ENCODE results near the gene TM9SF3. TPM values are rescaled to one million over a fixed set of nuclear protein-coding genes. Genes with fewer than 3 reads are reported as not detected.
A peak's percentile ranks its signal among the peaks of the same experiment; 100 is the strongest.
"Not testable (repeated sequence)": the region's sequence is repeated elsewhere in the genome, so short reads cannot be mapped to it uniquely, and the experiment has no call there.

TM9SF3 gene
- total RNA-seq, 3 donors from 2014 or later, result 188 to 241 (median 212) TPM

DNA sequence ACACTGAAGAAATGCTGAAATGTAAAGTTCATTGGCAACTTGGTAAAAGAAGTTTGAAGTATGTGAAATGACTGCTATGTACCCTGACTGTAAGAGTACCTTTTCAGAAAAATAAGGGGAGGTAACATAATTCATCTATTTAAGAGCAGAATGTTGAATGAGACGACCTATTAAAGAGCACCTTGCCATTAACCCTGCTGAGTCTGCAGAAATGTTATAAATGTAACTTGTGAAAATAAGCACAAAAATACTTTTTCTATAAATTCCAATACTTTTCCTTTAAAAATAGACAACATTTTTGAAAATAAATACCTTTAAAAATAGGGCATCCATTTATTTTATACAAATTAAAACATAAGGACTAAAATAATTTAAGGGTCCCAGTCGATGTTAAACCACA lies 7.7 kb downstream of the TM9SF3 start:
- intact Hi-C loops (cut with DNase I, micrococcal nuclease), result no loop called here
- Histone ChIP-seq H3K9me3 (no peaks in the 10 kb centered on the region), H3K4me3 (no peak overlapping the region), H3K36me3 (ENCODE audit: low read depth) (no peaks in the 10 kb centered on the region), H3K4me1 (ENCODE audit: low read depth) (peaks cover 65% of the 10 kb centered on the region)
- ATAC-seq (no peak), DNase-seq (no peak)
- TF ChIP-seq, protein P1, sequence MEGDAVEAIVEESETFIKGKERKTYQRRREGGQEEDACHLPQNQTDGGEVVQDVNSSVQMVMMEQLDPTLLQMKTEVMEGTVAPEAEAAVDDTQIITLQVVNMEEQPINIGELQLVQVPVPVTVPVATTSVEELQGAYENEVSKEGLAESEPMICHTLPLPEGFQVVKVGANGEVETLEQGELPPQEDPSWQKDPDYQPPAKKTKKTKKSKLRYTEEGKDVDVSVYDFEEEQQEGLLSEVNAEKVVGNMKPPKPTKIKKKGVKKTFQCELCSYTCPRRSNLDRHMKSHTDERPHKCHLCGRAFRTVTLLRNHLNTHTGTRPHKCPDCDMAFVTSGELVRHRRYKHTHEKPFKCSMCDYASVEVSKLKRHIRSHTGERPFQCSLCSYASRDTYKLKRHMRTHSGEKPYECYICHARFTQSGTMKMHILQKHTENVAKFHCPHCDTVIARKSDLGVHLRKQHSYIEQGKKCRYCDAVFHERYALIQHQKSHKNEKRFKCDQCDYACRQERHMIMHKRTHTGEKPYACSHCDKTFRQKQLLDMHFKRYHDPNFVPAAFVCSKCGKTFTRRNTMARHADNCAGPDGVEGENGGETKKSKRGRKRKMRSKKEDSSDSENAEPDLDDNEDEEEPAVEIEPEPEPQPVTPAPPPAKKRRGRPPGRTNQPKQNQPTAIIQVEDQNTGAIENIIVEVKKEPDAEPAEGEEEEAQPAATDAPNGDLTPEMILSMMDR (IDR thresholded peaks at IDR 0.05), result no peak

DNA sequence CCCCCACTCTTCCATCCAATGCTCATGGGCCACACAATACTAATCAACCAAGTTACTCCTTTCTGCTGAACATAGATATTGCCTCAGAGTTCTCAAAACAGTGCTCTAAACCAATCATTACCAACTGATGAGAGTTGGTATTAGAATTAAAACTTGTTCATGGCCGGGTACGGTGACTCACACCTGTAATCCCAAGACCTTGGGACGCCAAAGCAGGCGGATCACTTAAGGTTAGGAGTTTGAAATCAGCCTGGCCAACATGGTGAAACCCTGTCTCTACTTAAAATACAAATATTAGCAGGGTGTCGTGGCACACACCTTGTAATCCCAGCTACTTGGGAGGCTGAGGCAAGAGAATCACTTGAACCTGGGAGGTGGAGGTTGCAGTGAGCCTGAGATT lies 8.2 kb downstream of the TM9SF3 start:
- no peaks in the 10 kb centered on the region for H3K9me3 ChIP-seq
- no peak for DNase-seq
- TF ChIP-seq, protein P1 (IDR thresholded peaks at IDR 0.05), result no peak
- no peak for ATAC-seq
- no peak overlapping the region for H3K4me3 ChIP-seq
- no peaks in the 10 kb centered on the region for H3K36me3 ChIP-seq (ENCODE audit: low read depth)
- H3K4me1 ChIP-seq (ENCODE audit: low read depth), result peaks cover 60% of the 10 kb centered on the region
- intact Hi-C loops (cut with DNase I, micrococcal nuclease), result no loop called here

DNA sequence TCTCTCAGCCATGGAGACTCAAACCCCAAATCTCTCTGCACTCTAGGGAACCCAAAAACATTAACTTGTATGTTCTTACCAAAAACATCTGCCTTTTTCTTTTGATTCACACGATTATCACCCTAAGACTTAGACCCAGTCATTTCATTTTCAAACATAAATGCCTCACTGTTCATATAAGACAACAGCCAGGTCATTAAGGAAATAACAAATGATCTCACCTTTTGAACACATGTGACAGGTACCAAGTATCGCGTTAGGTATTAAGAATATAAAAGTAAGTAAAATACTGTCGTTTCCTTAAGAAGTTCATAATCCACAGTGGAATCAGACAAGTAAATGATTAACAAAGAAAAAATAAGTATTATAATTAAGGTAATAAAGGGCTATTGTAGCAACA lies 8.8 kb downstream of the TM9SF3 start:
- no peak overlapping the region for H3K4me3 ChIP-seq
- intact Hi-C loops (cut with DNase I, micrococcal nuclease), result no loop called here
- no peaks in the 10 kb centered on the region for H3K9me3 ChIP-seq
- peaks cover 55% of the 10 kb centered on the region for H3K4me1 ChIP-seq (ENCODE audit: low read depth)
- H3K36me3 ChIP-seq (ENCODE audit: low read depth), result no peaks in the 10 kb centered on the region
- DNase-seq (no peak), ATAC-seq (peak; percentile 47)
- TF ChIP-seq, protein P1 (IDR thresholded peaks at IDR 0.05), result no peak

DNA sequence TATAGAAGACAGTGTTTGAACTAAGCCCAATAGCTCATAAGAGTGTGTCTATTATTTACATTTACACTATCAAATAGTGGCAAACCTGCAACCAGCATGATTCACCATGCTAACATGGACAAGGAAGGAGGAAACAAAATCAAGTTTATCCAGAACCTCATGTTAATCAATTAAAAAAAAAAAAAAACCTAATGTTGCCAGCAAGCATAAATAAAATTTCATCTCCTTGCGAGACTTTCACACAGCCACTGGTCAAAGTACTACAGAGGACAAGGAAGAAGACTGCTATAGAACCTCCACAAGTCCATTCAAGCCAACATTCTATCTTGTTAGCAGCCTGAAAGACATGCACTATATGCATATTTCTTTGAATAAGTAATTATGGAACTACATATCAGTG lies 9.7 kb downstream of the TM9SF3 start:
- Histone ChIP-seq H3K36me3 (ENCODE audit: low read depth) (no peaks in the 10 kb centered on the region), H3K4me1 (ENCODE audit: low read depth) (peaks cover 45% of the 10 kb centered on the region), H3K4me3 (no peak overlapping the region), H3K9me3 (no peaks in the 10 kb centered on the region)
- DNase-seq, result no peak
- ATAC-seq, result peak; percentile 92
- intact Hi-C loops (cut with DNase I, micrococcal nuclease), result no loop called here
- TF ChIP-seq, protein P1 (IDR thresholded peaks at IDR 0.05), result no peak

DNA sequence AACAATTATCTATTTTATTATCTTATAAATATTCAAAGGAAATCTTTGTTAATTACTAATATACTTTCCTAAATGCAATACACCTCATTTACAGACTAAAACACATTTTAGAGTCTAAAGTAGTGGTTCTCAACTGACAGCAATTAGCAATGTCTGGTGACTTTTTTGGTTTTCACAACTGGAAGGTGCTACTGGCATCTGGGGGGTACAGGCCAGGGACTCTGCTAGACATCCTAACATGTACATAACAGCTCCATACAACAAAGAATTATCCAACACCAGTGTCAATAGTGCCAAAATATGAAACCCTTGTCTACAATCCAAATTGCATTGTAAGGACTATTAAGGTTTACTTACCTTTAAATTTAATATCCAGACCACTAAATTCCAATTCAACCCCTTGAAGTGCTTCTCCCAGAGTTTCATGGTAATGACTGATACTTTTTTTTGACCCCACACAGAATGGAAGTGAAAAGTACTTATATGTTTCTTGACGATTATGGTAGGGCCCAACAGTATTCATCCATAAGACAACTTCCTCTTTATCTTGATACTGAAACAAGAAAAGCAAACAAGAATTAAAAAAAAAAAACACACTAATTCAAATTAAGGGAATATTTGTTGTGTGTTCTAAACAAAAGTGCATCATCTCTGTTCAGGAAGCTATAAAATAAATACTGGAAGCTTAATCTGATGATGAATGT lies 10.4 kb downstream of the TM9SF3 start:
- Histone ChIP-seq H3K9me3 (no peaks in the 10 kb centered on the region), H3K36me3 (ENCODE audit: low read depth) (no peaks in the 10 kb centered on the region), H3K4me3 (no peak overlapping the region), H3K4me1 (ENCODE audit: low read depth) (peaks cover 41% of the 10 kb centered on the region)
- no peak for DNase-seq
- intact Hi-C loops (cut with DNase I, micrococcal nuclease), result no loop called here
- TF ChIP-seq, protein P1 (IDR thresholded peaks at IDR 0.05), result no peak
- no peak for ATAC-seq

DNA sequence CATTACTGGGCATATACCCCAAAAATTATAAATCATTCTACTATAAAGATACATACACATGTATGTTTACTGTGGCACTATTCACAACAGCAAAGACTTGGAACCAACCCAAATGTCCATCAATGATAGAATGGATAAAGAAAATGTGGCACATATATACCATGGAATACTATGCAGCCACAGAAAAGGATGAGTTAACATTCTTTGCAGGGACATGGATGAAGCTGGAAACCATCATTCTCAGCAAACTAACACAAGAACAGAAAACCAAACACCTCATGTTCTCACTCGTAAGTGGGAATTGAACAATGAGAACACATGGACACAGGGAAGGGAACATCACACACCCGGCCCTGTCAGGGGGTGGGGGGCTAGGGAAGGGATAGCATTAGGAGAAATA lies 12.2 kb downstream of the TM9SF3 start:
- H3K9me3 ChIP-seq; ATAC-seq; intact Hi-C loops (cut with DNase I, micrococcal nuclease); H3K36me3 ChIP-seq (ENCODE audit: low read depth); DNase-seq; H3K4me3 ChIP-seq: not testable (repeated sequence)
- H3K4me1 ChIP-seq (ENCODE audit: low read depth), result peaks cover 26% of the 10 kb centered on the region
